Ovary (tissue), 3 donors: ENCODE measurements around the gene GASK1A.

Experiments used
- EP300 ChIP-seq: sonication (generic); formaldehyde crosslinking; IDR thresholded peaks from one replicate; pipeline ENCODE4 v1.6.1; 2017; ENCODE audit warnings: antibody characterized with exemption
- POLR2A ChIP-seq: fragments of 450-650 bp; IDR thresholded peaks from one replicate; pipeline ENCODE4 v1.6.1; 2017; ENCODE audit warnings: antibody characterized with exemption, mild to moderate bottlenecking, moderate library complexity
- TF ChIP-seq, protein P1 (sequence below), 3 donors: fragments of 450-650 bp in 2 of 3; fragments of 200-600 bp in 1 of 3; IDR thresholded peaks; one replicate each; pipeline versions ENCODE4 v1.5.1 to v1.8.0; 2016 to 2022; ENCODE audit warnings: antibody characterized with exemption in 3 of 3, mild to moderate bottlenecking in 1 of 3
- donor health status: DM: no; HTN: no; CAD: no.

- TF ChIP-seq, protein P1, sequence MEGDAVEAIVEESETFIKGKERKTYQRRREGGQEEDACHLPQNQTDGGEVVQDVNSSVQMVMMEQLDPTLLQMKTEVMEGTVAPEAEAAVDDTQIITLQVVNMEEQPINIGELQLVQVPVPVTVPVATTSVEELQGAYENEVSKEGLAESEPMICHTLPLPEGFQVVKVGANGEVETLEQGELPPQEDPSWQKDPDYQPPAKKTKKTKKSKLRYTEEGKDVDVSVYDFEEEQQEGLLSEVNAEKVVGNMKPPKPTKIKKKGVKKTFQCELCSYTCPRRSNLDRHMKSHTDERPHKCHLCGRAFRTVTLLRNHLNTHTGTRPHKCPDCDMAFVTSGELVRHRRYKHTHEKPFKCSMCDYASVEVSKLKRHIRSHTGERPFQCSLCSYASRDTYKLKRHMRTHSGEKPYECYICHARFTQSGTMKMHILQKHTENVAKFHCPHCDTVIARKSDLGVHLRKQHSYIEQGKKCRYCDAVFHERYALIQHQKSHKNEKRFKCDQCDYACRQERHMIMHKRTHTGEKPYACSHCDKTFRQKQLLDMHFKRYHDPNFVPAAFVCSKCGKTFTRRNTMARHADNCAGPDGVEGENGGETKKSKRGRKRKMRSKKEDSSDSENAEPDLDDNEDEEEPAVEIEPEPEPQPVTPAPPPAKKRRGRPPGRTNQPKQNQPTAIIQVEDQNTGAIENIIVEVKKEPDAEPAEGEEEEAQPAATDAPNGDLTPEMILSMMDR (IDR thresholded peaks at IDR 0.05), result no peak
- TF ChIP-seq EP300 (no peak), POLR2A (no peak)
Measured at GRCh38 chr3:43098761-43099160, 119.7 kb downstream of the GASK1A start.
